Measurements from ENCODE around the gene MAGI2.

Gene MAGI2

GRCh38 chr7:78649976-78650375, 803.5 kb downstream of the MAGI2 start:
- H3K4me3 ChIP-seq (ENCODE audit: low read depth, low read length), result no peak overlapping the region
- DNase-seq (ENCODE audit: low read depth), result no peak
- TF ChIP-seq, protein P1, sequence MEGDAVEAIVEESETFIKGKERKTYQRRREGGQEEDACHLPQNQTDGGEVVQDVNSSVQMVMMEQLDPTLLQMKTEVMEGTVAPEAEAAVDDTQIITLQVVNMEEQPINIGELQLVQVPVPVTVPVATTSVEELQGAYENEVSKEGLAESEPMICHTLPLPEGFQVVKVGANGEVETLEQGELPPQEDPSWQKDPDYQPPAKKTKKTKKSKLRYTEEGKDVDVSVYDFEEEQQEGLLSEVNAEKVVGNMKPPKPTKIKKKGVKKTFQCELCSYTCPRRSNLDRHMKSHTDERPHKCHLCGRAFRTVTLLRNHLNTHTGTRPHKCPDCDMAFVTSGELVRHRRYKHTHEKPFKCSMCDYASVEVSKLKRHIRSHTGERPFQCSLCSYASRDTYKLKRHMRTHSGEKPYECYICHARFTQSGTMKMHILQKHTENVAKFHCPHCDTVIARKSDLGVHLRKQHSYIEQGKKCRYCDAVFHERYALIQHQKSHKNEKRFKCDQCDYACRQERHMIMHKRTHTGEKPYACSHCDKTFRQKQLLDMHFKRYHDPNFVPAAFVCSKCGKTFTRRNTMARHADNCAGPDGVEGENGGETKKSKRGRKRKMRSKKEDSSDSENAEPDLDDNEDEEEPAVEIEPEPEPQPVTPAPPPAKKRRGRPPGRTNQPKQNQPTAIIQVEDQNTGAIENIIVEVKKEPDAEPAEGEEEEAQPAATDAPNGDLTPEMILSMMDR (conservative IDR thresholded peaks at IDR 0.05; ENCODE audit: low read depth, low read length), result no peak

- DNase-seq (ENCODE audit: low read depth), result no peak
- no peak overlapping the region for H3K4me3 ChIP-seq (ENCODE audit: low read depth, low read length)
- TF ChIP-seq, protein P1 (conservative IDR thresholded peaks at IDR 0.05; ENCODE audit: low read depth, low read length), result no peak
These were observed 804.2 kb downstream of the MAGI2 start for GRCh38 chr7:78649236-78649635.

GRCh38 chr7:78642751-78643150, 810.7 kb downstream of the MAGI2 start:
- no peak for DNase-seq (ENCODE audit: low read depth)
- H3K4me3 ChIP-seq (ENCODE audit: low read depth, low read length), result no peak overlapping the region
- TF ChIP-seq, protein P1 (conservative IDR thresholded peaks at IDR 0.05; ENCODE audit: low read depth, low read length), result no peak

GRCh38 chr7:78638364-78638763, 815.1 kb downstream of the MAGI2 start:
- DNase-seq (ENCODE audit: low read depth), result no peak
- TF ChIP-seq, protein P1 (conservative IDR thresholded peaks at IDR 0.05; ENCODE audit: low read depth, low read length), result no peak
- H3K4me3 ChIP-seq (ENCODE audit: low read depth, low read length), result no peak overlapping the region

GRCh38 chr7:78636727-78637126, 816.7 kb downstream of the MAGI2 start:
- H3K4me3 ChIP-seq (ENCODE audit: low read depth, low read length), result no peak overlapping the region
- TF ChIP-seq, protein P1 (conservative IDR thresholded peaks at IDR 0.05; ENCODE audit: low read depth, low read length), result no peak
- no peak for DNase-seq (ENCODE audit: low read depth)

- TF ChIP-seq, protein P1 (conservative IDR thresholded peaks at IDR 0.05; ENCODE audit: low read depth, low read length), result no peak
- H3K4me3 ChIP-seq (ENCODE audit: low read depth, low read length), result no peak overlapping the region
- DNase-seq (ENCODE audit: low read depth), result no peak
These were observed 818.3 kb downstream of the MAGI2 start for GRCh38 chr7:78635026-78635793.

DNA sequence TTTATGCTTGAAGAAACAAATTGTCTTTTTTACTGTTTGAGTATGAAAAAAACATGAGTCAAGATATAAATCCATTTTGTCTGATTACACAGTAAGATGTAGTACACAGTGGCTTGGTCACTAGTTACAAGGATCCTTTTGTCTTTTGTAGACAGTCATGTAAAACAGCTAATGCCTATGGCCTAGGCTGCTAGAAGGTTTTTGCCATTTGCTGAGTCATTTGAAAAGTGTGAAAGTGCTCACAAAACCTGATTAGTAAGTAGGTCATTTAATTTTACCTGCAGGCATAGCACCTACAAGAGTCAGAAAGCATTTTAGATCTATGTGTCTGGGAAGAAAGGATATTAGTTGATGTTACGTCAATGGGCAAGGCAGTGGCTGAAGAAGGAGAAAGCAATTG, 819.4 kb downstream of the MAGI2 start:
- TF ChIP-seq, protein P1 (conservative IDR thresholded peaks at IDR 0.05; ENCODE audit: low read depth, low read length), result no peak
- H3K4me3 ChIP-seq (ENCODE audit: low read depth, low read length), result no peak overlapping the region
- no peak for DNase-seq (ENCODE audit: low read depth)

Data from choroid plexus epithelial cell (primary cell).